GM19023 (cell line): Measurements from ENCODE around the gene NEK9.
"Not testable (repeated sequence)": the region's sequence is repeated elsewhere in the genome, so short reads cannot be mapped to it uniquely, and the experiment has no call there.

Experiments used
- ATAC-seq: cut with Tn5 transposase; IDR thresholded peaks from one replicate; pipeline ENCODE4 v1.9.1; 2021; ENCODE audit warnings: mild to moderate bottlenecking, moderate library complexity; ENCODE audit not compliant: unreplicated experiment

Gene NEK9

DNA sequence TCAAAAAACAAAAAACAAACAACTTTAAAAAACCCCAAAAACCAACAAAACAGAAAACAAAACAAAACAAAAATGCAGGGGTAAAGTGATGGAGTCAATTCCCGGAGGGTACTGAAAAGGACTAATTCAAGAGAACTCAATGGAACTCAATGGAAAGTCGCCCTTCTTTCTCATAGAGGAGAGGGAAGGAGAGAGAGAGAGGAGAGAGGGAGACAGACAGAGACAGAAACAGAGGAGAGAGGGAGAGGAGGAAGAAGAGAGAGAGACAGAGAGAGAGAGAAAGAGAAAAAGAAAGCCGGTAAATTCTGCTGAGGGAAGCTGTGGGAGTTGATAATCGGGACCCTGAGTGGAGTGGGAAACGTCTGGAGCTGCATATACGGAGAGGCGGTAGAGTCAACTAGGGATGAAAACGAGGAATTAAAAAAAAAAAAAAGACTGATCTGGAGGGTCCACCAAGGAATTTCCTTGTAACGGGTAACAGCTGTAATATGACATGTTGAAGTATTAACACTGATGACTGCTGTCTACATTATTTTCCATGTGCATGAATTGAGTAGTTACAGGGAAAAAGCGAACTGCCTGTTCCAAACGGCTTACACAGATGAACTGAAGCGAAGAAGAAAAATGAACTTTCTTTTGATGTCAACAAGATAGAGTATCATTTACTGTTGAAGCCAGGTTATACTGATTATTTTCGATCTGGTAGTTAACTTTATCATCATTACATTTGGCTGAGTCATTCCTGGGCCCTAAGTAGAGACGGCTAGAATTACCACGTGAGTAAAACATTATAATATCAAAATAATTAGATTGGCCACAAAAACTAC lies 58.3 kb downstream of the NEK9 start:
- ATAC-seq: no peak

DNA sequence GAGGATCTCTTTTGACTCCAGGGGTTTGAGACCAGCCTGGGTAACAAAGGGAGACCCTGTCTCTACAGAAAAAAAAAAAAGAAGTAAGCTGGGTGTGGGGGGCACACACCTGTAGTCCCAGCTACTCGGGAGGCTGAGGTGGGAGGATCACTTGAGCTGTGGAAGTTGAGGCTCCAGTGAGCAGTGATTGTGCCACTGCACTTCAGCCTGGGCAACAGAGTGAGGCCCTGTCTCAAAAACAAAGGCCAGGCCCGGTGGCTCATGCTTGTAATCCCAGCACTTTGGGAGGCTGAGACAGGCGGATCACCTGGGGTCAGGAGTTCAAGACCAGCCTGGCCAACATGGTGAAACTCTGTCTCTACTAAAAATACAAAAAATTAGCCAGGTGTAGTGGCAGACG lies 59.1 kb downstream of the NEK9 start:
- ATAC-seq: not testable (repeated sequence)

DNA sequence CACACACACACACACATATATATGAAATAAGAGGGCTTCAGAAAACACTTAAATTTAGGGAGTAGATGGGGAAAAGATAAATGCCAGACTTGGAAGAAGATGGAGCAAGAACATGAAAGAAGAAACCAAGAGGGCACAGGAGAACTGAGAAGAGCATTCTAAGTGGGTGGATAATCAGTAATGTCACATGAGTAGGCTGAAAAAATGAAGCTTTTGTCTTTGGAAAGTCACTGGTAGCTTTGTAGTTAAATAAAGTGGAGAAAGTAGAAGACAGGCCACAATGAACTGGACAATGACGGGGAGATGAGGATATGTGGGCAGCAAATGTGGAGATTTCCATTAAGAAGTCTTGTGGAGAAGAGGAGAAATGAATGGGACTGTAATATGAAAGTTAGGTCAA lies 59.6 kb downstream of the NEK9 start:
- ATAC-seq: no peak

DNA sequence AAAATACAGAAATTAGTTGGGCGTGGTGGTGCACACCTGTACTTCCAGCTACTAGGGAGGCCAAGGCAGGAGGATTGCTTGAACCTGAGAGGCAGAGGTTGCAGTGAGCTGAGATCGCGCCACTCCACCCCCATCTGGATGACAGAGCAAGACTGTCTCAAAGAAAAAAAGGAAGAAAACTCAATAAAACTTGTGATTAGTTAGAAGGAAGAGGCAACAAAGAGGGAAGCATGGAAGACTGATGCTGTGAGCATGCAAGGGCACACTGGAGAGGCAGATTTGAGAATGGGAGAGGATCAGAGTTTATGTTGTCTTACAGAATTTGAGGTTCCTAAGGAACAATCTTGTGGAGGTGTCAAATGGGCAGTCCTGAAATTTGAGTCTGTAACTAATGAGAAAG lies 60.2 kb downstream of the NEK9 start:
- ATAC-seq: no peak

DNA sequence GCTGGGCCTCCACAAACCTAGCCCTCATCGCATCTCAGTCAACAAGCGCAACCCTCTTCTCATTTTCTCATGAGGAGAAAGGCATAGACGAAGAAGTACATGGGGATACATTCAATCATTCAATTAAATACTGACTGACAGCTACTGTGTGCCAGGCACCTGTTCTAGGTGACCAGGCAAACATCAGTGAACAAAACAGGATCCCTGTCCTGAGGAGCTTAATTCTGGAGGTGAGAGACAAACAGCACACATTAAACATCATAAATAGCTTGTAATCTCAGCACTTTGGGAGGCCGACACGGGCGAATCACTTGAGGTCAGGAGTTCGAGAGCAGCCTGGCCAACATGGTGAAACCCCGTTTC lies 62.7 kb downstream of the NEK9 start:
- no peak for ATAC-seq

DNA sequence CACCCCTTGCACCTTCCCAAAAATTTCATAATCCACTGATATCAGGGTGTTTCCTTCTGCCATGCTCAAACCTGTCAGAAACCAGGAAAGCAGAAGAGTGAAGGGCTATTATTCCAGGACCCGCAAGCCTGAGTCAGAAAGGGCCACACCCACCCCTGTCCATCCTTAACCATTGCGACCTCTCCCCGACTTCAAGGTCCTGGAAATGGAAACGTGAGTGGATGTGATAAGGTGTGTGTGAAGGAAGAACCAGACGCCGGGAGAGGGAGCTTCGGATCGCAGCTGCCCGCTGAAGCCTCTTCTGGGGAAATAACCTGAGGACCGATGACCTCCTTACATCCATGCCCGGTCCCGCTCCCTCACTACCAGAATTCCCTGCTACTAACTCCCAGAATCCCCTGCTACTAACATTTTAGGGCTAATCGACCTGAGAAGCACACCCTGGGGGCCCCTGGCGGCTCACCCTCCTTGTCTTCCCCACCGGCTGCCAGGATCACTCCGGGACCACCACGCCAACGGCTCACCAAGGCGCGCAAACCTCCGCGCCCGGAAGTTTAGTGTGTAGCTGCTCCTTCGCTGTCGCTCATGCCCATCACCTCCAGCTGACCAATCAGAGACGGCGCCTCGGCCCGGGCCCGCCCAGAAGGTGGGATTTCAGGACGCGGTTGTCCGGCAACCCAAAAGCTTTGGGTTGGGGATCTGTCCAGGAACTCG lies 63.2 kb downstream of the NEK9 start, which contains the start of gene ACYP1:
Gene ACYP1, minus strand, starts transcription at position 534 of the 714 bp plus-strand sequence. Its CDS starts 471 bp downstream, at position 63.
- ATAC-seq: peak; percentile 98

DNA sequence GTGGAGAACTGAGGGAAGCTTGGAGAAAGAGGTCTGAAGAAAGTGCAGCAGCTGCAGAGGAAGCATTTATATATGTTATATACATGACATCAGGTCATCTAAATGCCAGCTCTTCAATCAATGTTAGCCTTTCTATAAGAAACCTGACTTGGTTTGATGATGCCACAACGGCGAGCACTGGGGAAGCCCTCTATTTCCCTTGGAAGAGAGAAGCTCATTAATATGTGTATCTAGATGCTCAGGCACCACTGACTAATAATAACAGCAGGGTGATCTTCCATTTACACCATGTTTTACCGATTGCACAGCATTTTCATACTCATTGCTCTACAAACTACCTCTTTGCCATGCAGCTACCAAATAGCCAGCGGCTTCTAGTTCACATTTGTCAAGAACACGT lies 63.8 kb downstream of the NEK9 start:
- ATAC-seq: no peak

DNA sequence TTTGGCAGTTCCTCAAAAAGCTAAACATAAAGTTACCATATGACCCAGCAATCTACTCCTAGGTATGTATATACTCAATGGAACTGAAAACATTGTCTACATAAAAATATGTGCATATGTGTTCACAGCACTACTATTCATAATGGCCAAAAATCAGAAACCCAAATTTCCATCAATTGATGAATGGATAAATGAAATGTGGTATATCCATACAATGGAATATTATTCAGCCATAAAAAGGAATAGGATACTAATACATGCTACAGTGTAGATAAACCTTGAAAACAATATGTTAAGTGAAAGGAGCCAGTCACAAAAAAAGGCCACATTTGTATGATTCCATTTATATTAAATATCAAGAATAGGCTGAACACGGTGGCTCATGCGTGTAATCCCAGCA lies 66.4 kb downstream of the NEK9 start:
- no peak for ATAC-seq

DNA sequence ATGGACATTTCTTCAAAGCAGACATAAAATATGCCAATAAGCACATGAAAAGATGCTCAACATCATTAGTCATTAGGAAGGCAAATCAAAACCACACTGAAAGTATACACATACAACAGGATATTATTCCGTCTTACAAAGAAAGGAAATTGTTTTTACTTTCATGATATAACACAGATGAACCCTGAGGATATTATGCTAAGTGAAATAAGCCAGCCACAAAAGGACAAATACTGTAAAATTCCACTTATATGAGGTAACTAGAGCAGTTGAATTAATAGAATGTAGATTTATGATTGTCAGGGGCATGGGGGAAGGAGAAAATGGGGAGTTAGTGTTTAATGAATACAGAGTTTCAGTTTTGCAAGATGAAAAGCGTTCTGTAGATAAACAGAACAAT lies 67.2 kb downstream of the NEK9 start:
- ATAC-seq: no peak

DNA sequence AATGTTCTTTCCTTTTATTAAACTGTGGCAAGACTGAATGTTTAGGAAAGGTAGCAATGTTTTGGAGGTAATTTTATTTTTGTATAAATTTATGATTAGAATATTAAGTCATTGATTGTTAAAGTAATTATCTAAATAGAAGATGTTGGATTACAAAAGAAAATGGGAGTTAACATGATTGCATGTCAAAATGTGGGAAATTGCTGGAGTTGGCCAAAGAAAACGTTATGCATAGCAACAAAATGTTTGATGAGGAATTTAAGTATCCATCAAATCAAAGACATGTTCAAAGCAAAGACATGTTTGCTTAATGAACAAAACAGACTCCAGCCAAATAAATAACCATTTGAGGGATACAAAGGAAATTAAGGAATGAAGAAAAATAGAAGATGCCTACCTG lies 72.4 kb downstream of the NEK9 start:
- ATAC-seq: no peak

DNA sequence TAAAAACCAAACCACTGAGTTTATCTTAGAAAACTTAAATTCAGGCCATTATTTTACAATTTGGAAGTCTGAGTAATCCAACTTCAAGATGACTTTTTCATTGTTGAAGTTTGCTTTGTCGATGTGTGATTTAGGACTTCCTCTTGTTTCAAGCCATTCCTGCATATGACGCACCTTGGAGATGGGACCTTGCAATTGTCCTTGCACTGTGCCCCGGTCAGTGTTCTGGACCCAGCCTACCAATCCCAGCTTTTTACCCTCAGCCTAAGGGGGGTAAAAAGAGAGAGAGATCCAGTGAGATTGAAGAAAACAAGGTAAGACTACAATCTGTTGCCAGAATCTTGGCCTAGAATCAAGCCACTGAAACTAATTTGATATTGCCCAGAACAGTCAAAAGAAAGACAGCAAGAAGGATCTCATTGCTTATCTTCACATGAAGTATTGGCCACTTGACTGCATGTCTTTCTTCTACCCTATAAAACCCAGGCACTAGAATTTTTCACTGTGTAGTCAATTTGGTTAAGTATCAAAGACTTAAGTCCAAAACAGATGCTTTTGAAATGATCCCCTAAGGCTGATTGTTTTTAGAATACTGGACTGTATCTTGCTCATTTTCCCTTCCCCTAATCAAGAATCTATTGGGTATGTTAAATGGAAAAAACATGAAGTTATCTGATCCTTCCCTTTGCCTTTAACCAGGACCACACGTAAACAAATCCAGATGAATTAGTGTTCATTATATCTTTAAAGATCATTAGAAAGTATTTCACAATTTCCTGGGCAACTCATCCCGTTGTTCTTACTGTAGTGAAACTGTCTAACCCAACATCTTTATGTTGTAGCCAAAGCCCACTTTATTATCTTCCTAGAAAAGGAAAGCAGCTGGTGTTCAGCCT lies 73.2 kb downstream of the NEK9 start:
- no peak for ATAC-seq

DNA sequence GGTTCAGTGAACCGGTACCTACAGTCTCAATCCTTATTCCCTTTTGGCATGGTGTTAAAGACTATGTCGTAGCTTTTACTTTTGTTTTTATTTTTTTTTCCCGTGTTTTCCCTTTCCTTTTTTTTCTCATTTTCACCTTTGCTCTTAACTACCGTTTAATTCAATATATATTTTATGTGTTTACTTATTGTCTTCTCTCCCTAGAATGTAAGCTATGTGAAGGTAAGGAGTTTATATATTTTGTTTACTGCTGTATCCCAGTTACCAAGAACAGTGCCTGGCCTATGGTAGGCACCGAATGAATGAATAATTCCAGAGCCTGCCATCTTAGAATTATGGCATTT lies 75.3 kb downstream of the NEK9 start:
- no peak for ATAC-seq

DNA sequence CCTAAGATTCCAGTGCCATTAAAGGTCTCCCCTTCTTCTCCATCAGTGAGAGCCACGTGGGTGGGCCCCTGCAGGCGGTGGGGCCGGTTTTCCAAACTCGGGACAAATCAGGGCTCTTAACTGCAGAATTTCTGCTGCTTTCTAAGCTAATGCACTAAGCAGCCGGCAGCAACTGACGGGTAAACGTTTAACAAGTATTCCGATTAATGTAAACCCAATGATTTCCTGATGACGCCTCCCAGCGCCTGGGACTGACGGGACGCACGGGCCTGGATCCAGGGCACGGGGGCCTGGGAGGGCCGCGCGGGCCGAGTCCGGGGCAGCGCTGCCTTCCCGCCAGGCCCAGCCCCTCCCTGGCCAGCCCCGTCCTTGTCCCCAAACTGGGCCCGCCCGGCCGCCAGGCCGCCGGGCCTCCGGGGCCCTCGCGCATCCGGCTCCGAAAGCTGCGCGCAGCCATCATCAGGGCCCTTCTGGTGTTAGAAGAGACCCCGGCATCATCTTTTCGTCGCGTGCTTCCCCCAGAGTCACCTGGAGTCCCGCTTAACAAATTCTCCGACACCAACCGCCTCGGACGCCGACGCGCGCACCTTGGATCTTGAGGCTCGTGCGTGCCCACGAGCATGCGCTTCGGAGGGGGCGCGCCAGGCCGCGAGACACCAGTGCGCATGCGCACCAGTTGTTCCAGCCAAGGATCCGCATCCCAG lies 75.8 kb downstream of the NEK9 start, which contains the start of gene MLH3:
Gene MLH3, minus strand, starts transcription at position 616 of the 704 bp plus-strand sequence. CDS start 1,812 bp downstream, outside the sequence.
- ATAC-seq: peak; percentile 80

DNA sequence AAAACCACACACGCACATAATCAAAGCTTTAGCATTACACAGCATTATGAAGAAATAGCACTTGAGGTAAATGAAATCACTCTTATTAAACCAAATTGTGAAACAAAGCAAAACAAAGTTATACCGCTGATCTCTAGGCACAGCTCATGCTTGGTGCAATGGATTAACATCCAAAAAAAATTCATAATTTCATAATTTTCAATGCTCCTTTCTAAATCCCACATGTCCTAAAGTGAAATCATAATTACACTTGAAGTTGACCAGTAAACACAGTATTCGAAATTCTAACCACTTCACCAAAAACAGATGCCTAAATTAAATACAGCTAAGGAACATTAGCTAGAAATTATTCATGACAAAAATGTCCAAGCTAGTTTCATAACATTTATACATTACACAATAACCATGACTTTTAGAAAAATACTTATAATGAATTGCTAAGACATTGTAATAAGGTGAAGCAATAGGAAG lies 77.1 kb downstream of the NEK9 start:
- no peak for ATAC-seq

DNA sequence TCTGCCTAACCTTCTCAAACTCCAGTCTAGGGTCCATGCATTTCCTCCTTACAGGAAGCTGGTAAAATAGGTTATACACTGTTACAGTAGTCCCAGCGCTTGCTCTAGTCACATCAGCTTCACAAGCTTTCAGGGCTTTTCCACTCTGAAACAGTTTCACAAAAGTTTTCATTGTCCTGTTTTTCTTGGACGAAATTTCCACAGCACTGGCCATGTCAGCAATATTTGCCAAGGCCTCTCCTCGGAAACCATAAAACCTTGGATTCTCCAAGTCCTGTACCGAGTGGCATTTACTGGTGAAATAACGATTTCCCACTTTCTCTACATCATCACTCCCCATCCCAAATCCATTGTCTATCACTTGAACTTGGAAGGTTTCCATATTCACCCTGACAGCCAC lies 77.7 kb downstream of the NEK9 start:
- no peak for ATAC-seq

DNA sequence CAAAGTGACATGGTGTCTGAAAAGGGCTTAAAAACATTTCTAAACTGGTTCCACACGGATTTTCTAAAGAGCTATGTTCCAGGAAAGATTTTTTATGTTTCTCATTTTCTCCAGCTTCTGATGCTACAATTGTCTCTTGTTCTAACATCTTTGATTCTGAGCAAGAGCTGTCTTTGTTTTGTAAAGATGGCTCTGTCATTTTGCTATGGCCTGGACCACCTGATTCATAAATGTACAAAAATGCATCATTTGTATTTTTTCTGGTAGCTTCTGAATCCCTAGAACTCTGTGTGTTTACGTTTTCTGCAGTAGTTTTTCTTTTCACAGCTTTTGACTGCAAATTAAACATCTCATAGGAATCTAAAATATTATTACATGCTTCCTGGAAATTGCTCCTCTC lies 78.7 kb downstream of the NEK9 start:
- no peak for ATAC-seq

DNA sequence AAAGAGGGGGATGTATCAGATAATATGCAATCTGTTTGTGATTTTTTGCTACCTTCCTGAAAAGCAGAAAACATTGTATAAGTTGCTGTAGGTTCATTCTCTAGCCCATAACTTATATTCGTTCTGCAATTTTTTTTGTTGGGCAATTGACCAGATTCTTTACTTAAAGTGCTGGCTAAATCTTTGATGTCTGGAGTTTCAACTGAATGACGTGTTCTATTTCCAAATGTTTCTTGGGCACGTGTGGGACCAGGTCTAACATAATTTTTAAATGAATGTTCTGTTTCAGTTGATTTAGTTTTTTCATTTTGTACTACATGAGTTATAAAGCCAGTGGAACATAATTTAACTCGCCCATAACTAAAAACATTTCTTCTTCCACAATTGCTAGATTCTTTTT lies 79.3 kb downstream of the NEK9 start:
- no peak for ATAC-seq

DNA sequence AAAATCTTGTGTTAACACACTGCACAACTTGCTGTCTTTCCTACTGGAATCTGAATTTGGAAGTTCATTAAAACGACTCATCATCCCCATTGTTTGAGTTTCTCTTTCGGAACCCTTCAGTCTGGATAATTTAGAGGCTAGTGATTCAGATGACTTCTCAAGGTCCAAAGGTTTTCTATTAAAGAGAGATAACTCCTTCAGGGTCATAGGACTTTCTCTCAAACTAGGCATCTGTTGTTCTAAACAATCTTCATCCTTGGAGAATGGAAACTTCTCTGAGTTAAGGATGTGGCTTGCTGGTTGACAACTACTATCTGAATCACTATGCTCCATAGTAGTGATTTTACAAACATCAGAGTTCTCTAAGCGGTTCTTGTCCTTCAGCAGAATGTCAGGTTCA lies 79.9 kb downstream of the NEK9 start:
- ATAC-seq: no peak

DNA sequence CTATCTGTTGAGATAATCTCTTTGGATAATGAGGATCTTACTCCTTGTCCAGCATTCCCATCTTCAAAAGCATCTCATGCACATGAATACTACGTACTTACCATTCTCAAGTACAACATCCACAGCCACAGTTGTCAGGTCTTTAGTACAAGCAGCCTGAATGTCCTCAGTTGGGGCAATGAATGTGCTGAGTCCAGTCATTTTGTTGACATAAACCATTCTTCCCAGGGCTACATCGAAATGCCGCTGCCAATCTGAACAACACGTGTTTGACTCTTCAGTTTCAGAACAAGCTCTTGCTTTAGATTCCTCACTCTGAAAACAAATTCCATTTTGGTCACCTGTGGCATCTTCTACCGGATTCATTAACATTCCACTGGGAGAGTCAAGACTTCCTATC lies 80.6 kb downstream of the NEK9 start:
- ATAC-seq: no peak

DNA sequence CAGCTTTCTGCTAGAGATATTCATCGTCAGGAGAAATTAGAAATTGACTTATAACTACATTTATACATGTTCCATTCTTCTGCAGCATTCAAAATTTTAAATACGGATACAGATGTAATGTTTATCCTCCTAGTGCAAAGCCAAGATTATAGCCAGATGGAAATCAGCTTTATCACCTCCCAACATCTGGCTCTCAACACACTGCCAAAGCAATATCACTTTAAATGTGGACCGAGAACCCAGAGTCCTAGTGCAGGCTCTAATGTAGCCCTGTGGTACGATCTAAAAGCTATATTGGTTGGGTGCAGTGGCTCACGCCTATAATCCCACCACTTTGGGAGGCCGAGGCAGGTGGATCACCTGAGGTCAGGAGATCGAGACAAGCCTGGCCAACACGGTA lies 82.1 kb downstream of the NEK9 start:
- ATAC-seq: no peak

DNA sequence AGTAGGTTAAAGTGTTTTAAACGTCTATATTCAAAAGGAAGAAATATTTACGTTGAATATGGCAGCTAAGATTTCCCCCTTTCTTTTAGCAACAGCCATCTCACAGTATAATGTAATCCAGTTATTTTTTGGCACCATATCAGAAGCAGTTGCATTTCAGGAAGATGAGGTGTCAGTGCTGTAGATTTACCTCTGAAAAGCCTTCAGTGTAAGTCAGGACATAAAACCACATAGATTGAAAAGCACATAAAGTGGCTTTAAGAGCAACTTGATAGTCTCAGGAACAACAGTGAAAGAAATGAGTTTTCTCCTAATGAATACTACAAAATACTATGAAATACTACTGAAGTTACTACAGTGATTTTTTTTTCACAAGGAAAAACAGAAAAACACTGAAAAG lies 82.5 kb downstream of the NEK9 start:
- no peak for ATAC-seq
